Mesothelial cell of epicardium (in vitro differentiated cells): ENCODE data around the gene CABS1. TPM values are rescaled to one million over a fixed set of nuclear protein-coding genes. Genes with fewer than 3 reads are reported as not detected.

ENCODE experiments used
- DNase-seq, 2 experiments: peaks; one replicate each; pipeline ENCODE4 v3.0.0; 2021; ENCODE audit warnings: low spot score in 2 of 2; ENCODE audit not compliant: unreplicated experiment in 2 of 2
- H3K27ac Mint-ChIP-seq: 2 replicates; pipeline ENCODE4 v1.8.0; 2021; ENCODE audit warnings: mixed read lengths
- H3K27me3 Mint-ChIP-seq: 2 replicates; pipeline ENCODE4 v1.8.0; 2021; ENCODE audit warnings: low read depth, mixed read lengths
- H3K36me3 Mint-ChIP-seq: 2 replicates; pipeline ENCODE4 v1.8.0; 2021; ENCODE audit warnings: mixed read lengths
- H3K4me1 Mint-ChIP-seq: 2 replicates; pipeline ENCODE4 v1.8.0; 2021; ENCODE audit warnings: mixed read lengths
- H3K4me3 Mint-ChIP-seq: 2 replicates; pipeline ENCODE4 v1.8.0; 2021; ENCODE audit warnings: mild to moderate bottlenecking, moderate library complexity, mixed read lengths
- H3K9me3 Mint-ChIP-seq: 2 replicates; pipeline ENCODE4 v1.8.0; 2021; ENCODE audit warnings: mixed read lengths
- CTCF ChIP-seq: fragments of 200-600 bp; sonication (generic); IDR thresholded peaks from one replicate; pipeline ENCODE4 v1.5.0; 2021; ENCODE audit warnings: antibody characterized with exemption; ENCODE audit not compliant: unreplicated experiment
- total RNA-seq: library from RNA; stranded (reverse); gene quantifications from 3 replicates; pipeline ENCODE4 v1.2.1, GENCODE V29; 2021

The CABS1 gene
- total RNA-seq, 1 donor from 2014 or later: 0.69 TPM

DNA sequence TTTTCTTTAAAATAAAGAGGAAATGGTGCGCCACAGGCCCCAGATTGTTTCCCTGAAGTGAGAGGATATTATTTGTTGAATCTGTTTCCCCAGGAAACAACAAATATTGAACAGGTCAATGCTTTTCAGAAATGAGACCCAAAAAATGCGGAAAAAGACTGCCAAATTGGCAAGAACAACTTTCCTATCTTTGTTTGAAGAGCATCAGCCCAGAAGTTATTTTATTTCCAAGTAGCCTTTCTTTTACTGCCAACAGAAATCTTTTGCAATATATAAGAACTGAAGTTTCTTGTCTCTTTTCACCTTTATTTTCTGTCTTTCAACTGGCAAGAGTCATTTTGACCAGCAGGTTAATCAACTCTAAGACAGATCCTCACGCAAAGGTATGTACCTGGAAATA lies 25.7 kb downstream of the CABS1 start, which contains the start of gene SMR3A:
Gene SMR3A (plus strand): TSS at position 301 of the 400 bp plus-strand sequence. CDS start 1,356 bp downstream, outside the sequence.
- H3K9me3 Mint-ChIP-seq: no peaks in the 10 kb centered on the region
- no peaks in the 10 kb centered on the region for H3K27me3 Mint-ChIP-seq
- peaks cover 6% of the 10 kb centered on the region for H3K4me1 Mint-ChIP-seq
- H3K4me3 Mint-ChIP-seq: no peak within 1 kb of the TSS
- TF ChIP-seq CTCF: no peak
- no peaks in the 10 kb centered on the region for H3K36me3 Mint-ChIP-seq
- no peak within 1 kb of the TSS for H3K27ac Mint-ChIP-seq
- no peak for DNase-seq

- Mint-ChIP-seq H3K27ac (no peak overlapping the region), H3K9me3 (peaks cover 3% of the 10 kb centered on the region), H3K36me3 (no peaks in the 10 kb centered on the region), H3K4me3 (no peak overlapping the region), H3K4me1 (peaks cover 9% of the 10 kb centered on the region), H3K27me3 (peaks cover 3% of the 10 kb centered on the region)
- no peak for DNase-seq
- no peak for TF ChIP-seq CTCF
These were observed 29.2 kb downstream of the CABS1 start for GRCh38 chr4:70364002-70364401.

DNA sequence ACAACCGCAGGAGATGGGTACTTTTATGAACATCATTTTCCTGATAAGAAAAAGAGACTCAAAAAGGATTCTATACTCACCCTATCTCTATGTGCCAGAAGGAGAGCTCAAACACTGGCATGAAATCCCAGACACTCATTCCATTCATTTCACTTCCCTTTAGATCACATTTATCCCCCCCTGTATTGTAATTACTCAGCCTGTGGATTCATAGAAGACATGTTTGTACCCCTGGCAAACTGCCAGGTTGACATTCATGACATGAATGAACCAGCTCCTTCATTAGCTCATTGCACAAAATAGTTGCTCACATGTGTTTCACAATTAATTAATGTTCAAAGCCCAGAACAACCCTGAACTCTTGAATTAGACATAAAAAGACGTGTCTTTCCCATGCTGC lies 30.7 kb downstream of the CABS1 start:
- Mint-ChIP-seq H3K36me3 (no peaks in the 10 kb centered on the region), H3K9me3 (peaks cover 3% of the 10 kb centered on the region), H3K27ac (no peak overlapping the region), H3K27me3 (peaks cover 3% of the 10 kb centered on the region), H3K4me1 (peaks cover 8% of the 10 kb centered on the region), H3K4me3 (no peak overlapping the region)
- TF ChIP-seq CTCF: no peak
- DNase-seq: no peak

DNA sequence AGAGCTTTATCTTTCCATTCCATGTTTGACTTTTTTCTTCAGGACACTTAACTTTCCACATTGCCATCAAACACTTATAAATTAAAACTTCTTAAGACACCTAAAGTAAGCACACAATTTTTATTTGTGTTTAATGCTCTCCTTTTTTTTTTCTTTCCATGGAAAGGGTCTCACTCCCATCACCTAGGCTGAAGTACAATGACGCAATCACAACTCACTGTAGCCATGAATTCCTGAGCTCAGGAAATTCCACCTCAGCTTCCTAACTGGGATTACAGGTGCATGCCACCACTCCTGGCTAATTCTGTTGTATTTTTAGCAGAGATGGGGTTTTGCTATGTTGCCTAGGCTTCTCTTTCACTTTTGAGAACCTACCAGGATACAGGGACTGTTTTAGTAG lies 33.0 kb downstream of the CABS1 start:
- Mint-ChIP-seq H3K27ac (no peak overlapping the region), H3K4me1 (peaks cover 8% of the 10 kb centered on the region), H3K36me3 (no peaks in the 10 kb centered on the region), H3K9me3 (peaks cover 3% of the 10 kb centered on the region), H3K4me3 (no peak overlapping the region), H3K27me3 (peaks cover 3% of the 10 kb centered on the region)
- no peak for TF ChIP-seq CTCF
- DNase-seq: no peak

- no peak for DNase-seq
- no peak overlapping the region for H3K4me3 Mint-ChIP-seq
- no peaks in the 10 kb centered on the region for H3K36me3 Mint-ChIP-seq
- no peak overlapping the region for H3K27ac Mint-ChIP-seq
- TF ChIP-seq CTCF: no peak
- no peaks in the 10 kb centered on the region for H3K4me1 Mint-ChIP-seq
- H3K27me3 Mint-ChIP-seq: peaks cover under 1% of the 10 kb centered on the region
- H3K9me3 Mint-ChIP-seq: peaks cover 14% of the 10 kb centered on the region
These were observed 37.2 kb downstream of the CABS1 start for GRCh38 chr4:70371987-70372386.

DNA sequence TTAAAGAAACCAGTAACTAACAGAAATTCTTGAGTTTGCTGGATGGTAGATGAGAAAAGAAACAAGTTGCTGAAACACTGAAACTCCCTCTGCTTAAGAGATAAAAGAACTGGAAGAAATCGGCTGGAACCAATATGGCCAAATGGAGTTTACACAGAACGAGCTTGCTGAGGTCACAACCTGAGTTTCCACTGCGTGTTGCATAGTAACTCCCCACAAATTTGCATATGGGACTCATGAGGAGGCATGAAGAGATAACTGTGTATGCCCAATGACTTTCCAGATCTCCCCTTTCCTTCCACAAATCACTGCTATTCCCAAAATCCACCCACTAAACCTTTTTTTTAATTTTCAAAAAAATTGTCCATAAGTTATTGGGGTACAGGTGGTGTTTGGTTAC lies 38.0 kb downstream of the CABS1 start:
- DNase-seq: no peak

More for the DNA sequence above, 38.0 kb downstream of the CABS1 start:
- H3K4me3 Mint-ChIP-seq: no peak overlapping the region
- H3K4me1 Mint-ChIP-seq: no peaks in the 10 kb centered on the region
- no peaks in the 10 kb centered on the region for H3K27me3 Mint-ChIP-seq
- H3K9me3 Mint-ChIP-seq: peaks cover 14% of the 10 kb centered on the region
- H3K27ac Mint-ChIP-seq: no peak overlapping the region
- no peak for TF ChIP-seq CTCF
- H3K36me3 Mint-ChIP-seq: no peaks in the 10 kb centered on the region
